HepG2 (cell line): ENCODE results near the gene CRTC2. TPM values are rescaled to one million over a fixed set of nuclear protein-coding genes. Genes with fewer than 3 reads are reported as not detected.

Source experiments
- CBX2 ChIP-seq, 2 experiments: fragments of 200-600 bp in 1 of 2; sonication (generic); formaldehyde crosslinking in 1 of 2; IDR thresholded peaks; 2 replicates each; pipeline versions ENCODE4 v1.7.0 to v1.8.1; 2018 to 2022; ENCODE audit warnings: low read depth in 2 of 2, low read length in 1 of 2, mild to moderate bottlenecking in 1 of 2, missing genetic modification reagents in 1 of 2
- CREM ChIP-seq, 2 experiments: sonication (generic) in 1 of 2; formaldehyde crosslinking in 1 of 2; IDR thresholded peaks; 2 replicates each; pipeline versions ENCODE4 v1.4.0 to v1.6.1; 2016 to 2020; ENCODE audit warnings: antibody characterized with exemption in 1 of 2, mild to moderate bottlenecking in 1 of 2, missing genetic modification reagents in 1 of 2
- DPF2 ChIP-seq: sonication (generic); formaldehyde crosslinking; IDR thresholded peaks from 2 replicates; pipeline ENCODE4 v1.4.0; 2020; ENCODE audit warnings: mild to moderate bottlenecking, low read depth, missing genetic modification reagents, borderline replicate concordance
- MIER2 ChIP-seq: IDR thresholded peaks from 2 replicates; pipeline ENCODE4 v1.6.1; 2016; ENCODE audit warnings: missing biosample characterization, missing genetic modification reagents
- SPEN ChIP-seq: sonication (generic); formaldehyde crosslinking; IDR thresholded peaks from 2 replicates; pipeline ENCODE4 v1.5.1; 2020; ENCODE audit warnings: low read depth, mild to moderate bottlenecking, missing genetic modification reagents
- THAP11 ChIP-seq: IDR thresholded peaks from 2 replicates; pipeline ENCODE4 v1.6.1; 2016; ENCODE audit warnings: missing biosample characterization, missing genetic modification reagents
- XRCC5 ChIP-seq: fragments of 200-400 bp; formaldehyde crosslinking; optimal IDR thresholded peaks from 2 replicates; pipeline ENCODE3; 2017; ENCODE audit warnings: mild to moderate bottlenecking, low read length
- ZNF224 ChIP-seq: sonication (generic); formaldehyde crosslinking; IDR thresholded peaks from 2 replicates; pipeline ENCODE4 v1.5.0; 2020; ENCODE audit warnings: mild to moderate bottlenecking, missing genetic modification reagents
- ZNF274 ChIP-seq: sonication (generic); formaldehyde crosslinking; IDR thresholded peaks from 2 replicates; pipeline ENCODE4 v1.5.1; 2020; ENCODE audit warnings: mild to moderate bottlenecking, missing genetic modification reagents
- ZNF331 ChIP-seq: sonication (generic); formaldehyde crosslinking; IDR thresholded peaks from 2 replicates; pipeline ENCODE4 v1.4.0; 2020; ENCODE audit warnings: missing genetic modification reagents
- ZNF784 ChIP-seq: sonication (generic); formaldehyde crosslinking; IDR thresholded peaks from 2 replicates; pipeline ENCODE4 v1.5.1; 2020; ENCODE audit warnings: missing genetic modification reagents, mild to moderate bottlenecking, borderline replicate concordance
- ZSCAN12 ChIP-seq: sonication (generic); formaldehyde crosslinking; IDR thresholded peaks from 2 replicates; pipeline ENCODE4 v1.9.0; 2021; ENCODE audit warnings: mild to moderate bottlenecking, missing genetic modification reagents
- polyA plus RNA-seq, 8 experiments: library from polyadenylated mRNA; depleted of rRNA in 3 of 8; stranded (reverse) in 7 of 8; unstranded in 1 of 8; fragments of >200 nt; fragmentation: Illumina TruSeq in 4 of 8; extraction: Trizol in 4 of 8; gene quantifications; 2 replicates each; pipeline versions ENCODE4 v1.2.1 to v1.2.3, GENCODE V29; 2011 to 2016; ENCODE audit warnings: low read depth in 4 of 8, missing spikeins in 1 of 8, mixed read lengths in 1 of 8; ENCODE audit not compliant: insufficient read depth in 1 of 8
- total RNA-seq, 5 experiments: library from RNA; depleted of rRNA; stranded (reverse); fragments of >200 nt; fragmentation: Illumina TruSeq; extraction: Trizol; gene quantifications; 2 replicates each; pipeline ENCODE4 v1.2.3, GENCODE V29; 2016; ENCODE audit warnings: low read depth in 1 of 5
- TF ChIP-seq, protein P1 (sequence below): sonication (generic); formaldehyde crosslinking; IDR thresholded peaks from 2 replicates; pipeline ENCODE4 v1.4.0; 2020; ENCODE audit warnings: low read depth, mild to moderate bottlenecking, missing genetic modification reagents
- TF ChIP-seq, protein P2 (sequence below): sonication (generic); formaldehyde crosslinking; IDR thresholded peaks from 2 replicates; pipeline ENCODE4 v1.4.0; 2020; ENCODE audit warnings: missing genetic modification reagents, borderline replicate concordance
- TF ChIP-seq, protein P3 (sequence below): sonication (generic); formaldehyde crosslinking; IDR thresholded peaks from 2 replicates; pipeline ENCODE4 v1.4.0; 2020; ENCODE audit warnings: missing genetic modification reagents

The CRTC2 gene
- total and polyA plus RNA-seq, 2 of the 13 experiments (the other 11 are each of a cell fraction or from before 2014, with no cell fraction given) = 6.1 to 26.7 TPM

GRCh38 chr1:153953859-153954365 lies 4.5 kb downstream of the CRTC2 start (continued):
- TF ChIP-seq DPF2 (CRISPR knock-in tag) = peak; percentile 31; the same call in 1 of the 2 replicates
- TF ChIP-seq CBX2 (IDR thresholded peaks at IDR 0.05; ENCODE audit: low read depth, low read length) = no peak
- no peak for TF ChIP-seq CBX2 (CRISPR knock-in tag; IDR thresholded peaks at IDR 0.05; ENCODE audit: low read depth)
- TF ChIP-seq ZNF224 (CRISPR knock-in tag) = no peak
- TF ChIP-seq, protein P1, sequence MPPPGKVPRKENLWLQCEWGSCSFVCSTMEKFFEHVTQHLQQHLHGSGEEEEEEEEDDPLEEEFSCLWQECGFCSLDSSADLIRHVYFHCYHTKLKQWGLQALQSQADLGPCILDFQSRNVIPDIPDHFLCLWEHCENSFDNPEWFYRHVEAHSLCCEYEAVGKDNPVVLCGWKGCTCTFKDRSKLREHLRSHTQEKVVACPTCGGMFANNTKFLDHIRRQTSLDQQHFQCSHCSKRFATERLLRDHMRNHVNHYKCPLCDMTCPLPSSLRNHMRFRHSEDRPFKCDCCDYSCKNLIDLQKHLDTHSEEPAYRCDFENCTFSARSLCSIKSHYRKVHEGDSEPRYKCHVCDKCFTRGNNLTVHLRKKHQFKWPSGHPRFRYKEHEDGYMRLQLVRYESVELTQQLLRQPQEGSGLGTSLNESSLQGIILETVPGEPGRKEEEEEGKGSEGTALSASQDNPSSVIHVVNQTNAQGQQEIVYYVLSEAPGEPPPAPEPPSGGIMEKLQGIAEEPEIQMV (CRISPR knock-in tag) = no peak
- TF ChIP-seq SPEN (CRISPR knock-in tag) = peak; percentile 55; the same call in 1 of the 2 replicates
- TF ChIP-seq, protein P2, sequence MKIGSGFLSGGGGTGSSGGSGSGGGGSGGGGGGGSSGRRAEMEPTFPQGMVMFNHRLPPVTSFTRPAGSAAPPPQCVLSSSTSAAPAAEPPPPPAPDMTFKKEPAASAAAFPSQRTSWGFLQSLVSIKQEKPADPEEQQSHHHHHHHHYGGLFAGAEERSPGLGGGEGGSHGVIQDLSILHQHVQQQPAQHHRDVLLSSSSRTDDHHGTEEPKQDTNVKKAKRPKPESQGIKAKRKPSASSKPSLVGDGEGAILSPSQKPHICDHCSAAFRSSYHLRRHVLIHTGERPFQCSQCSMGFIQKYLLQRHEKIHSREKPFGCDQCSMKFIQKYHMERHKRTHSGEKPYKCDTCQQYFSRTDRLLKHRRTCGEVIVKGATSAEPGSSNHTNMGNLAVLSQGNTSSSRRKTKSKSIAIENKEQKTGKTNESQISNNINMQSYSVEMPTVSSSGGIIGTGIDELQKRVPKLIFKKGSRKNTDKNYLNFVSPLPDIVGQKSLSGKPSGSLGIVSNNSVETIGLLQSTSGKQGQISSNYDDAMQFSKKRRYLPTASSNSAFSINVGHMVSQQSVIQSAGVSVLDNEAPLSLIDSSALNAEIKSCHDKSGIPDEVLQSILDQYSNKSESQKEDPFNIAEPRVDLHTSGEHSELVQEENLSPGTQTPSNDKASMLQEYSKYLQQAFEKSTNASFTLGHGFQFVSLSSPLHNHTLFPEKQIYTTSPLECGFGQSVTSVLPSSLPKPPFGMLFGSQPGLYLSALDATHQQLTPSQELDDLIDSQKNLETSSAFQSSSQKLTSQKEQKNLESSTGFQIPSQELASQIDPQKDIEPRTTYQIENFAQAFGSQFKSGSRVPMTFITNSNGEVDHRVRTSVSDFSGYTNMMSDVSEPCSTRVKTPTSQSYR (CRISPR knock-in tag) = peak; percentile 94
- TF ChIP-seq ZNF331 (CRISPR knock-in tag) = peak; percentile 90
- 0 out of 2 replicates have a peak, but pooled peaks have one; percentile 48 for TF ChIP-seq MIER2 (CRISPR knock-in tag)
- peak; percentile 80 for TF ChIP-seq THAP11 (CRISPR knock-in tag)
- TF ChIP-seq ZNF274 (CRISPR knock-in tag) = no peak
- peak; percentile 31; the same call in 1 of the 2 replicates for TF ChIP-seq CREM (IDR thresholded peaks at IDR 0.05)
- TF ChIP-seq CREM (CRISPR knock-in tag; IDR thresholded peaks at IDR 0.05) = no peak
- TF ChIP-seq ZNF784 = no peak
- TF ChIP-seq, protein P3, sequence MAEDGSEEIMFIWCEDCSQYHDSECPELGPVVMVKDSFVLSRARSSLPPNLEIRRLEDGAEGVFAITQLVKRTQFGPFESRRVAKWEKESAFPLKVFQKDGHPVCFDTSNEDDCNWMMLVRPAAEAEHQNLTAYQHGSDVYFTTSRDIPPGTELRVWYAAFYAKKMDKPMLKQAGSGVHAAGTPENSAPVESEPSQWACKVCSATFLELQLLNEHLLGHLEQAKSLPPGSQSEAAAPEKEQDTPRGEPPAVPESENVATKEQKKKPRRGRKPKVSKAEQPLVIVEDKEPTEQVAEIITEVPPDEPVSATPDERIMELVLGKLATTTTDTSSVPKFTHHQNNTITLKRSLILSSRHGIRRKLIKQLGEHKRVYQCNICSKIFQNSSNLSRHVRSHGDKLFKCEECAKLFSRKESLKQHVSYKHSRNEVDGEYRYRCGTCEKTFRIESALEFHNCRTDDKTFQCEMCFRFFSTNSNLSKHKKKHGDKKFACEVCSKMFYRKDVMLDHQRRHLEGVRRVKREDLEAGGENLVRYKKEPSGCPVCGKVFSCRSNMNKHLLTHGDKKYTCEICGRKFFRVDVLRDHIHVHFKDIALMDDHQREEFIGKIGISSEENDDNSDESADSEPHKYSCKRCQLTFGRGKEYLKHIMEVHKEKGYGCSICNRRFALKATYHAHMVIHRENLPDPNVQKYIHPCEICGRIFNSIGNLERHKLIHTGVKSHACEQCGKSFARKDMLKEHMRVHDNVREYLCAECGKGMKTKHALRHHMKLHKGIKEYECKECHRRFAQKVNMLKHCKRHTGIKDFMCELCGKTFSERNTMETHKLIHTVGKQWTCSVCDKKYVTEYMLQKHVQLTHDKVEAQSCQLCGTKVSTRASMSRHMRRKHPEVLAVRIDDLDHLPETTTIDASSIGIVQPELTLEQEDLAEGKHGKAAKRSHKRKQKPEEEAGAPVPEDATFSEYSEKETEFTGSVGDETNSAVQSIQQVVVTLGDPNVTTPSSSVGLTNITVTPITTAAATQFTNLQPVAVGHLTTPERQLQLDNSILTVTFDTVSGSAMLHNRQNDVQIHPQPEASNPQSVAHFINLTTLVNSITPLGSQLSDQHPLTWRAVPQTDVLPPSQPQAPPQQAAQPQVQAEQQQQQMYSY (CRISPR knock-in tag) = no peak
- TF ChIP-seq XRCC5 = peak; percentile 80
- no peak for TF ChIP-seq ZSCAN12 (CRISPR knock-in tag)
